Right atrium auricular region (tissue), 2 donors: ENCODE data around the gene MPPED1. TPM values are rescaled to one million over a fixed set of nuclear protein-coding genes. Genes with fewer than 3 reads are reported as not detected.

ENCODE experiments used
- DNase-seq: peaks from one replicate; pipeline ENCODE4 v3.0.0-alpha.2; 2019; ENCODE audit warnings: low spot score
- H3K27ac ChIP-seq, 2 donors: fragments of 200-600 bp; sonication (generic); 1 replicate in 1 of 2; 2 replicates in 1 of 2; pipeline ENCODE4 v1.5.1; 2016 to 2019
- H3K27me3 ChIP-seq, 2 donors: fragments of 200-600 bp; sonication (generic); one replicate each; pipeline versions ENCODE4 v1.5.1 to v1.6.0; 2017 to 2019
- H3K36me3 ChIP-seq: fragments of 200-600 bp; sonication (generic); one replicate; pipeline ENCODE4 v1.5.1; 2016
- H3K4me1 ChIP-seq, 2 donors: fragments of 200-600 bp; sonication (generic); one replicate each; pipeline versions ENCODE4 v1.5.1 to v1.6.0; 2017 to 2019
- H3K4me3 ChIP-seq, 2 donors: fragments of 200-600 bp; sonication (generic); 1 replicate in 1 of 2; 2 replicates in 1 of 2; pipeline ENCODE4 v1.5.1; 2017 to 2019; ENCODE audit warnings: mild to moderate bottlenecking in 1 of 2, moderate library complexity in 1 of 2
- H3K9me3 ChIP-seq, 2 donors: fragments of 200-600 bp; sonication (generic); one replicate each; pipeline ENCODE4 v1.5.1; 2019
- total RNA-seq, 2 donors: library from RNA; depleted of rRNA; stranded (reverse); fragments of >200 nt; gene quantifications; one replicate each; pipeline ENCODE4 v1.1.0, GENCODE V29; 2016
- TF ChIP-seq, protein P1 (sequence below), 2 donors: fragments of 200-600 bp; sonication (generic); IDR thresholded peaks; one replicate each; pipeline ENCODE4 v1.5.1; 2019; ENCODE audit warnings: antibody characterized with exemption in 2 of 2

The MPPED1 gene
- total RNA-seq, 2 donors from 2014 or later = not detected

DNA sequence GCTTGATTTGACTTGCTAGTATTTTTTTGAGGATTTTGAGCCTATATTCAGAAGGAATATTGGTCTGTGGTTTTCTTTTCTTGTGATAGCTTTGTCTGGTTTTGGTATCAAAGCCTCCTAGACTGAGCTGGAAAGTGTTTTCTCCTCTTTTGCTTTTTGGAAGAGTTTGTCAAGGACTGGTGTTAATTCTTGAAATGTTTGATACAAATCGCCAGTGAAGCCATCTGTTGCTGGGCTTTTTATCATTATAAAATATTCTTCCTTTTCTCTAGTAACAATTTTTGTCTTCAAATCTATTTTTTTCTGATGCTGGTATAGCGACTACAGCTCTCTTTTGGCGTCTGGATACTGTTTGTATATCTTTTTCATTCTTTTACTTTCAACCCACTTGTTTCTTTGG, 45.2 kb downstream of the MPPED1 start:
- no peak for DNase-seq
- H3K27ac ChIP-seq = no peak overlapping the region
- H3K36me3 ChIP-seq = no peaks in the 10 kb centered on the region
- H3K9me3 ChIP-seq = peaks cover 0 to 10% of the 10 kb centered on the region in 2 donors
- no peak overlapping the region for H3K4me3 ChIP-seq
- TF ChIP-seq, protein P1, sequence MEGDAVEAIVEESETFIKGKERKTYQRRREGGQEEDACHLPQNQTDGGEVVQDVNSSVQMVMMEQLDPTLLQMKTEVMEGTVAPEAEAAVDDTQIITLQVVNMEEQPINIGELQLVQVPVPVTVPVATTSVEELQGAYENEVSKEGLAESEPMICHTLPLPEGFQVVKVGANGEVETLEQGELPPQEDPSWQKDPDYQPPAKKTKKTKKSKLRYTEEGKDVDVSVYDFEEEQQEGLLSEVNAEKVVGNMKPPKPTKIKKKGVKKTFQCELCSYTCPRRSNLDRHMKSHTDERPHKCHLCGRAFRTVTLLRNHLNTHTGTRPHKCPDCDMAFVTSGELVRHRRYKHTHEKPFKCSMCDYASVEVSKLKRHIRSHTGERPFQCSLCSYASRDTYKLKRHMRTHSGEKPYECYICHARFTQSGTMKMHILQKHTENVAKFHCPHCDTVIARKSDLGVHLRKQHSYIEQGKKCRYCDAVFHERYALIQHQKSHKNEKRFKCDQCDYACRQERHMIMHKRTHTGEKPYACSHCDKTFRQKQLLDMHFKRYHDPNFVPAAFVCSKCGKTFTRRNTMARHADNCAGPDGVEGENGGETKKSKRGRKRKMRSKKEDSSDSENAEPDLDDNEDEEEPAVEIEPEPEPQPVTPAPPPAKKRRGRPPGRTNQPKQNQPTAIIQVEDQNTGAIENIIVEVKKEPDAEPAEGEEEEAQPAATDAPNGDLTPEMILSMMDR (IDR thresholded peaks at IDR 0.05) = no peak
- no peaks in the 10 kb centered on the region for H3K27me3 ChIP-seq
- no peaks in the 10 kb centered on the region for H3K4me1 ChIP-seq

DNA sequence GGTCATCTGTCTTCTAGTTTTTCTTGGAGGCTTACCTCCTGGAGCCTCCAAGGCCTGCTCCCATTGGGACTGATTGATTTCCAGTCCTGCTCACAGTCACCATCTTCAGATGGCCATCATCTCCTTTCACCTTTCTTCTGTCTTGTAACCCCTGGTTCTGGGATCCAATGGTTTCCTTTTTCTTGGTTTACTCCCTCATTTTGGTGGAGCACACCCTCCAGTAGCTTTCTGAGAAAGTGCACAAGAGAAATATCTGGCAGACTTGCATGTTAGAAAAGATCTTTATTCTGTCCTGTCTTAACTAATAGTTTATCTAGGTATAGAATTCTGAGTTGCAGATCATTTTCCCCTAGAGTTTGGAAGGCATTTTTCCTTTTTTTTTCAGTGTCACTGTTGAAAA, 50.9 kb downstream of the MPPED1 start:
- DNase-seq = no peak
- H3K4me3 ChIP-seq = no peak overlapping the region
- no peaks in the 10 kb centered on the region for H3K27me3 ChIP-seq
- H3K36me3 ChIP-seq = no peaks in the 10 kb centered on the region
- TF ChIP-seq, protein P1 (IDR thresholded peaks at IDR 0.05) = no peak
- H3K9me3 ChIP-seq = peaks cover 0 to 21% of the 10 kb centered on the region in 2 donors
- H3K4me1 ChIP-seq = no peaks in the 10 kb centered on the region
- H3K27ac ChIP-seq = no peak overlapping the region

DNA sequence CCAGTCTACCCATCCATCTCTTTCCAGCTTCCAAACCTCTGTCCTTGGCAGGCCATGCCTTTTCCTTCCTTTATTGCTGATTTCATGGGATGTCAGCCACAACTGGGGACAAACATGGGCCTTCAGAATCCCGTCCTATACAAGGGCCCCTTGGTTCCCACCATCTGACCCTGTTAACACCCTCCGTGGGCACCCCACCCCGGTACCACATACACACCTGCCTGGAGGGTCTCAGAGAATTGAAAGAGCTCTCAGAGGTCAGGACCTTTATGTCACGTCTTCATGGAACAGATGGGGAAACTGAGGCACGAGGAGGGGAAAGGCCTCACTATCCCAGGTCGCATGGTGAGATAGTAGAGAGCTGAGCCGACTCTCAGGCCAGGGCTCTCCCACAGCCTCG, 53.0 kb downstream of the MPPED1 start:
- H3K27me3 ChIP-seq = no peaks in the 10 kb centered on the region

DNA sequence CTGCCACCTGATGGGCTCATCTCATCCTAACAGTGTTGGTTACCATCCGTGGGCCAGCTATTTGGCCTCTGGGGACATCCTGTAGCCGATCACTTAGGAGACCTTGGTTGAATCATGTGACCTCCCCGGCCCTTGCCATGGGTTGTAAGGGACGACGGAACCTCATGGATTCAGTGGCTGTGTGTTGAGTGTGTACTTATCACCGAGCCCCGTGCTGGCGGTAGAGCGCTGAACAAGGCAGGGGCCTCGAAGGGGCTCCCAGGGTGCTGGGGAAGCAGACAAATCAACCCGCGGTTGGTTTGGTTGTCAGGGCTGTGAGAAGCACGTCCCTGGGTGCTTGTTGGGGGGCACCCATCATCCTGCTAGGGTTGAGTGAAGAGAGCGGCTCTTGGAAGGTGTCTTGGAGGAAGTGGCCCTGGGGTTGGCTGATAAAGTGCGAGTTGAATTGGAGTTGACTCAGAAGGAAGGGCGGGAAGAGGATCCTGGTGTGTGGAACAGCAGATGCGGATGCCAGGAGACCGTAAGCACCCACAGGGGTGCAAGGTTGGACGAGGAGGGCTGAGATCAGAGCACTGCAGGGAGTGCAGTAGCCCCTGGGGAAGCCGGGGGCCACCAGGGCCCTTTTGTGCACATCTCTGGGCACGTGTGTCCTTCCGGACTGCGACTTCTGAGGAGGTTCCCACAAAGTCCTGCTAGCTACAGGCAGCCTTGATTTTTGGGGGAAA, 53.6 kb downstream of the MPPED1 start:
- Histone ChIP-seq H3K4me3 (no peak overlapping the region), H3K27me3 (no peaks in the 10 kb centered on the region), H3K36me3 (no peaks in the 10 kb centered on the region), H3K4me1 (no peaks in the 10 kb centered on the region), H3K9me3 (peaks cover 0 to 20% of the 10 kb centered on the region in 2 donors), H3K27ac (no peak overlapping the region)
- TF ChIP-seq, protein P1 (IDR thresholded peaks at IDR 0.05) = no peak
- DNase-seq = no peak

More for the DNA sequence above, 53.0 kb downstream of the MPPED1 start:
- Histone ChIP-seq H3K9me3 (peaks cover 0 to 21% of the 10 kb centered on the region in 2 donors), H3K4me3 (no peak overlapping the region), H3K4me1 (no peaks in the 10 kb centered on the region), H3K27ac (no peak overlapping the region), H3K36me3 (no peaks in the 10 kb centered on the region)
- no peak for DNase-seq
- TF ChIP-seq, protein P1 (IDR thresholded peaks at IDR 0.05) = no peak

DNA sequence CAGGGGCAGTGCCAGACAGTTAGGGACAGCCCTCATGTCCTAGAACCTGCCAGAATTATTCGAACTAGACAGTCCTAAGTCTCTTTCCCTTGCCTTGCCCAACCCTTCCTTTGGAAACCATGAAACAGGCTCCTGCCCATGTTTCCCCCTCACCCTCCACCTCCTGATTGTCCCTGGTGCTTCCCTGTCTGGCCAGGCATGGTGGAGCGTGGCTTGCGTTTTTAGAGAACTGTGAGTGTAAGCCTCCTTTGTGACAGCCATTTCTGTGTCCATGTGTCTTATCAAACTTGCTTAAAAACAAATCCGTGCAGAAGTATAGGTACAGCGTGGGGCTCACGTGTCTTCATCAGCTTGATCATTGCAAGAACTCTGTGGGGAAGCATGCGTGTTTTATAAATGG, 54.9 kb downstream of the MPPED1 start:
- no peaks in the 10 kb centered on the region for H3K27me3 ChIP-seq
- no peaks in the 10 kb centered on the region for H3K4me1 ChIP-seq
- DNase-seq = no peak
- no peak overlapping the region for H3K4me3 ChIP-seq
- peaks cover 0 to 13% of the 10 kb centered on the region in 2 donors for H3K9me3 ChIP-seq
- H3K36me3 ChIP-seq = no peaks in the 10 kb centered on the region
- H3K27ac ChIP-seq = no peak overlapping the region
- TF ChIP-seq, protein P1 (IDR thresholded peaks at IDR 0.05) = no peak
